Stimulated activated CD4-positive, alpha-beta T cell treated with anti-CD3 and anti-CD28 coated beads, Interleukin-1b, Interleukin-23, amount 100 ng/mL, for 4 hours (primary cell): Measurements from ENCODE around the gene ZNF516.
A peak's percentile ranks its signal among the peaks of the same experiment; 100 is the strongest.

ENCODE experiments used
- DNase-seq, 2 donors: peaks; one replicate each; pipeline ENCODE4 v3.0.0-alpha.2; 2020; ENCODE audit warnings: low read depth in 2 of 2

The ZNF516 gene

DNA sequence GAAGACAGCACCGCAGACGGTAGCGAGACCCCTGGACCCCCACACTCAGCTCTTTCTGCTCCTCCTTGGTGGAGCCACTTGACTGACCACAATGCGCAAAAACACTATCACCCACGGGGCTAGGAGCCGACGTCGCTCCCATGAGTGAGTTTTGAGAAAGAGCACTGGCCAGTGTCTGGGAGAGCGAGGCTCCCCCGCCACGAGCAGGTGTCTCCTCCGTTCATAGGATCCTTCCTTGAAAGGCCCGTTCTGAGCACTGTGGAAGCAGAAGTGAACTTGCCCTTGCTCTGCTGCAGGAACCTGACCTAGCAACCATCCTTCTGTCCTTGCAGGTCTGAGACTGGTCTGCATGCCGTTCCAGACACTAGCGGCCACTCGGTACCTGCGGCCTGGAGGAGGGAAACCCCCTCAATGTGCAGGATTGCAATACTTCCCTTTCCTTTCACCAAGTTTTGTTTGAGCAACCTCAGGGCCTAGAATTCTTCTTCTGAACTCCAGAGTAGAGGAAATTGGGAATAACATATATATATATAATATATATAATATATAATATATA lies 12.9 kb upstream of the ZNF516 start:
- DNase-seq, result no peak

DNA sequence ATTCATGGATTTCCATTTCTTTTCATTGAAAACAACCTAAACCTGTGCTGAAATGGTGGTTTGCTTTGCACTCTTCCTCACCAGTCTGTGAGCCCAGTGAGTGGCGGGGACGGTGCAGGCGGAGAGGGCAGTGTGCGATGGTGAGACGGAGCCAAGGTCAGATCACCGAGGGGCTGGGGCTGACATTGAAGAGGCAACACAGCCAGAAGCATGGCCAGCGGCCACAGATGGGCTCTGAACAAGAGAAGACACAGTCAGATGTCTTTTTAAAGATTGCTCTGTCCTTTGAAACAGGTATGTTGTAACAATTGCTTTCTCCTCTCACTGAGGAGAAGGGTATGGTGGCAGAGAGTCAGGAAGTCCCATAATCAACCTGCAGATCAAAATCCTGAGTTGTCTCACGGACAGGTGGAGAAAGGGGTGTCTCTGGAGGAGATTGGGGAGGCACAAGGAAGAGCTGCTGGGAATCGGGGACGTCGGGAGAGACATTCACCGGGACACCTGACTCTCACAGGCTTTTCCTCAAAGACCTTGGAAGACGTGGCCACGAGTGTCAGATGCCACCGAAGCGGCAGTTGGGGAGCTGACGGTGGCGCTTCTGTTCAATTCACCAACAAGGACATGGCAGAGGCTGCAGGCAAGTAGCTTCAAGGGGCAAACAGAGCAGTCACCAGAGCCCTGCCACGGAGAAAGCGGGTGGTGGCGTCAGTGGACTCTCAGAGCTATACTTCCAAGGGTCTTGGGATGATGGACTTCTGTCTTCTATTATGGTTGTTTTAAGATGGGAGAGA lies 12.1 kb upstream of the ZNF516 start:
- DNase-seq, result no peak

DNA sequence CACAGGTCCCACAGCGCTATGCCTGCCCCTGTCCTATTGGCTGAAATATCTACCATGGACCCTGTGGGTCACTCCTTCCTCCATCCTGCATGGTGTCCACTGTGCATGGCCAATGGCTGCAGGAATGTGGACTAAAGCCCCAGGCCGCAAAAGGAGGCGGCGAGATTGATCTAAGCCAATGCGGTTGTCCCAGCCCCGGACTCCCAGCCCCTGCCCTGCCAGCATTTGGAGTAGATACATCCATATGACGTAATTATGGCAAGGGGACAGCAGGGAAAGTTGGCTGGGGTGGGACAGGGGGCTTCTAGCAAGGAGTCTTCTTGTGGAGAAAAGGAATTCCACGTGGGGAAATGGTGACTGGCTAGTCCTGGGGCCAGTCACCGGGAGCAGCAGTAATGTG lies 11.4 kb upstream of the ZNF516 start:
- DNase-seq, result no peak

DNA sequence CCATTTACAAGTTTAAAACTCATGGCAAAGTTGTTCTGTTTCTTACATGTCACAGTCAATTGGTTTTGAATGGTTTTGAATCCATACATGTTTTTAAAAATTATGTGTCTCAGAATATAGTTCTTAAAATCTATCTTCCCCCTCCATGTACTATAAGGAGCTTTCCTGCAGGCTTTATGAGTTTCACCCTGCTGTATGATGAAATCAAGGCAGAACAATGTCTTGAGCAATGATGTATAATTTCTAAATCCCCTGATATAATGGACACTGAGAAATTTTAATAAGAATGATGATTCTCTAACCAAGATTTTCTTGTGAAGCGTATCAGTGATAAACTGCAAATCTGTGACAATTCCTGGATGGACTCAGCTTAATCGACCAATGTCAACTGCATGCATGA lies 10.6 kb upstream of the ZNF516 start:
- DNase-seq, result no peak

DNA sequence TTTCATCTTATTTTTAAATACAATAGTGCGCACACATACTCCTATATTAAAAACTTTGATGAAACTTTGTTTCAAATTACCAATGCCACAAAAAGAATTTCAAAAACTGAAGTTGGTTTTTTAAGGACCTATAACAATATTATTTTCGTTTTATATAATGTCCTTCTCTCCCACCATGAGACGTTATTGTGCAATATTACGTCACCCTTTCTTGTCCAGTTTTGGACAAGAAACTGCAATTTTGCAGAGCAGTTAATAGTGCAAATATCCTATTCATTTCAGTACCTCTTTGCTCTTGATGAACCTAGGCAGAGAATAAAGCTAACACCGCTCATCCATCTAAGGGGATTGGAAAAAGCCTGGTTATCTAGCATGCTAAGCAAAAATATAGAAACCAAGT lies 9.7 kb upstream of the ZNF516 start:
- no peak for DNase-seq

DNA sequence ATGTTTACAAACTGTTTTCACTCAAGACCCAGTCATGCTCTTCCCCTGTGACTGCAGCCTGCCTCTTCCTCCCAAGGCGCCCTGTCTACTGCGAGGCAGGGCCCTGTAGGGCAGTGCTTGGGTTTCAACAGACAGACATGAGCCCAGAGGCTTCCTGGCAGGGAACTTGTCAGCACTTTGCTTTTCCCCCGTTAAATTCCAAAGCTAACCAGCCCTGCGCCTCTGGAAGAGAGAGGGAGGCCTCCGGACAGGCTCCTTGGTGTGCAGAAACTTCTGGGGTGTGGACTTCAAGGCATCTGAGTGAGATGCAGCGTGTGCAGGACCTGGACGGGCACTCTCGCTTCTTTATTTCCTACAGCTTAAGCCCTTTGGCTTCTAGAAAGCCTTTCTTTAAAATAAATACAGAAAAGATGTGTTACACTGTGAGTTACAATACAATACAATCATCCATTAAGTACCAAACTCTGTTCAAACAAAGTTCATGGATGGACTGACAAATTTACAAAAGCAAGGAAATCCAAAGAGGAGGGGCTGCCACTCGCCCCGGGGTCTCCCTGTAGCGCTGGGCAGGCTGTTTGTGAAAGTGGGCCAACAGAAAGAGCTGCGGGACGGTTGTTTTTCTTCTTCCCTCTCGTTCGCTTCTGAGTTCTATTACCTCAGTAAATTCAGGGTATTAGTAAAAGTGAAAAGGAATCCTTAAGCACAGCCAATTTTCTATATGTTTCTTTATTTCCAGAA lies 8.8 kb upstream of the ZNF516 start:
- DNase-seq, result no peak

DNA sequence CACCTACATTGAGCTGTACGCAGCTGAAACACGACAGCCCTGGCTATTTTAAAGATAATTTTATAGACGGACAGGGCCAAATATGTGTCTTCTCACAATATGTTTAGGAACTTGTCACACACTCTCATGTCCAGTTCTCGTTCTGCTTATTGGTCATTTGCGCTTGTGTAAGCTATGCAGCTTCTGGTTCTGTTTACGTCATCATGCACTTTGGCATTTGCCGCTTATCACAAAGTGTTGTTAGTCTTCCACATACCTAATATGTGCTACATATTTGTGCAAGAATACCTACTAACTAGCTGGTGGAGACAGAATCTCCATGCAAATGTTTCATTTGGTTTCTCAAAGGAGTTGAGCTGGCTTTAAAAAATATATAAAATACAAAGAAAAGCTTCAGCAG lies 7.5 kb upstream of the ZNF516 start:
- DNase-seq, result no peak

DNA sequence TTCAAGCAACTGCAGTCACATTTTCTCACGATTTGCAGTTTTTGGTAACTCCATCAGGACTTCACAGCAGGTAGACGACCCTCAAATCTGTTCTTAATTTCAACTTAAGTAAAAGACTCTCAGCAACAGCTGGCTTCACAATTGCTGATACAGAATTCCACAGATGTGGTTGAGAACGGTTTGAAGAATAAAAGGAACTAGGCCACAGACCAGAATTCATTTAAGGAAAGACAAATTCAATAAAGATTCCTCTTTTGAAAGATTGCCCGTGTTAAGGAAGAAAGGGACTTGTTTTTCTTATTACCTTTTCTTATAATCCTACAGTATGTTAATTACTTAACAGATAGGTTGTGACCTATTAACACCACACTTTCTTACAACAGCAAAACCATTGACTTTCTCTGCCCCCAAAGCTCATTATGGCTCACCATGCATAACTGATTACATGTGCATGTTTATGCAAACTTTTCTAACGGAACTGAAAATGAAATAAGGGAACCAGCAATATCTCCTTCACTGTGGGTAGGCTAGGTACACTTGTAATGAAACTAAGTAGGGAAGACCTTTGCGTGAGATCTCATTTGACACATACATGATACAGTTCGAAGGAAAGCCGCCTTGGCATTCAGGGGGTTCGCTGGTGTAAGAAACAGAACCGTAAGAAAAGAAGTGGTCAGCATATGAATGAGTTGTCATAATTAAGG lies 4.7 kb upstream of the ZNF516 start:
- DNase-seq, result no peak

DNA sequence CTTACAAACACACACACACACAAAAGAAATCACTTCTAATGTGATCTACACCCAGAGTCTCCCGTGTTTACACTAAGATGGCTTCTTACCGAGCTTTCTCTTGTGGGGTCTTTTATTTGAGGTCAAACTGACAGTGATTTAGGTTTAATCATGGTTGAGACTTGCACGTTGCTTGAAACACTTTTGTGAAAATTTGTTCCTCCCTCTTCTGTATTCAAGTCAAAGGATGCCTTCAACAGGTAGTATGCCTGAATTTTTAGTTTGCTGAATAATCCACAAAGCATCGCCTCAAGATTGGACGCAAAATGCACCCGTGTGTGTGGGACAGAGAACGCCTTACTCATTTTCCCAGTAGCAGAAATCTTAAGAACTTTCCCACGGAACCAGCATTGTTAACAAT lies 4.0 kb upstream of the ZNF516 start:
- DNase-seq, result no peak

DNA sequence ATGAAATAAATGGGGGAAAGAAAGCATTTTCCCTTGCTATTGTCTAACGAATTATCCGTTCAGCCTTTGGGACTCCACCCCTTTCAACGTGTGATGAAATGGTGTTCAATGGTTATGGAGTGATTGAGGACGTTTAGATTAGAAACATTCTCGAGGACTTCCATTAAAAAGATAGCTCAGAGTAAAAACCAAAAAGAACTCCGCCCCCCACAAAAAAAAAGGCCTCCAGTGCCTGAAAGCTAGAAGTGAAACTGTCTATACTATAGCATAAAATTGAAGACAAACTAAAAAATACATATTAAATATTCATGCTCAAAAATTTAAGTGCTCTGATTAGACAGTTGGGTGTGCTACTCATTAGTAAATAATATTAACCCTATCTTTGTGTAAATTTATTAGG lies 3.0 kb upstream of the ZNF516 start:
- DNase-seq, result no peak

DNA sequence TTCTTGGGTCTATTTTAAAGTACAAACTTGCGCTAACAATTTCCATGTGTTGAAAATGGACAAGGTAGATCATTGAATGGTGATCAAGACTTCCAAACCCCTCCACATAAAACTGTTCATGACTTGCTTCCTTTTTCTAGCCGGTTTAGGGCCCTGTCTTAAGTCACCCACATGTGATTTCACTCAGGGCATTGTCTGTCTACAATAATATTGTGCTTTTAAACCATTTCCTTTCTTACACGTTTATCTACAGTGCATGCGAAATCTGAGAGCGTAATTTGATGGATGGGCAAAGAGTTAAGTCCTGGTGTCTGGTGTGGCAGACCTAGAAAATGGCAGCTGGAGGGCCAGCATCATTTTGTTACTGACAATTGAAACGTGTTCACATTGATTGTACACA lies 2.0 kb upstream of the ZNF516 start:
- DNase-seq, result no peak

DNA sequence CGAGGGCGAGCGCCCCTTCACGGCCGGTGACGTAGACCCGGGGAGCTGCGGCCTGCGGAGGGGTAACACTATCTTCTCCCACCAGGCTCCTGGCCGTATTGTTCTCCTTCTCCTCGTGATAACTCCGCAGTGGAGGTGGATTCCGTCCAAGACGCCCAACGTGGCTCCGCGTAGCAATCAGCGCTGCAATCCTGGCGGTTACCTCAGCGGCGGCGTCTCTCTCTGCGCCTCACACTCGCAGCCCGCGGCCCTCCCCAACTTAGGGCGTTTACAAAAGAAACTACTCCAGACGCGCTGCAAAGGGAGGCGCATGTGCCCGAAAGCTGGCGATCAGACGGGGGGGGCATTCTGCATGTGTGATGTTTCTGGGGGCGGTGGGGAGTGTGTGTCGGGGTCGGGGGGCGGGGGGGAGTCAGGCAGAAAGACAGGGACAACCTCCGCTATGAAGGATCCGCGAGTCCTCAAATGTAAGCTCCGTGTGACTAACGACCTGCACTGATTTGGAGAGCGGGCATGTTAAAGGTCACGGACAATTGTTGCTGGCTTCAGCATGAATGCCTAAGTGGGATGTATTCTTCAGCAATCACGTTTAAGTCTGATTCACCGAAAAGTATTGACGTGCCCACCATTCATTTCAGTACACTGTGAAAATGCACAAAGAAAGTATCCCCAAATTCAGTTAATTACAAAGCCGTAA lies 1.3 kb upstream of the ZNF516 start:
- DNase-seq, result no peak

DNA sequence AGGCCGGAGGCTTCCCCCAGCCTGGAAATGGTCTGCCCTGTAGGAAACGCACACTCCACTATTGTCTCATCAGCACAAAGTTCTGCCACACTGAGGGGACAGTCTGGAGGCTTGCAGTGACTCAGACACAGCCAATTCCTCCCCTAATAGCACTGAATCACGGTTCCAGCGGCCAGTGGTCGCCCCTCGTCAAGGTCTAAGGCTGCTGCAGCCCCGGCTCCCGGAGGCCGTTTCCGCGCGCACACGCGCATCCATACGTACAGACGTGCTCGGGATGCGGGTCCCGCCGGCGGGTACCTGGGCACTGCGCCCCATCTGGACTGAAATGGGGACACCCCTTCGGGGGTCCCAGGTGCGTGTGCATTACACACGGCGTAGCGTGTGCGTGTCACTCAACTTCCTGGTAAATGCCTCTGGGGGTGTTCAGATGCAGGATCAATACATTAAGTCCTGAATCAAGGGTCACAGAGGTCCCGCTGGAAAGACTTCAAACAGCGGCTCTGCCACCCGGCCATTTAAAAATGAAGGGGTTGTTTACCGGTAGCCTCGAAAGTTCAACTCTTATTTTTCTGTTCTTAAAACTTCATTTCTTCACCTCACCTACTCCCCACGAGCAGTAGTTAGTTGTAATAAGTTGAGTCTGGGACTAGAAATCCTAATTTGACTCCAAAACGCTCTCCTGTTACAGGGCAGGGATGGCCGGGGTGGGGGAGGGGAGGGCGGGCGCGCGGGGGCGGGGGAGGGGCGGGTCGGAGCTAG lies 572 bp upstream of the ZNF516 start:
- no peak for DNase-seq

DNA sequence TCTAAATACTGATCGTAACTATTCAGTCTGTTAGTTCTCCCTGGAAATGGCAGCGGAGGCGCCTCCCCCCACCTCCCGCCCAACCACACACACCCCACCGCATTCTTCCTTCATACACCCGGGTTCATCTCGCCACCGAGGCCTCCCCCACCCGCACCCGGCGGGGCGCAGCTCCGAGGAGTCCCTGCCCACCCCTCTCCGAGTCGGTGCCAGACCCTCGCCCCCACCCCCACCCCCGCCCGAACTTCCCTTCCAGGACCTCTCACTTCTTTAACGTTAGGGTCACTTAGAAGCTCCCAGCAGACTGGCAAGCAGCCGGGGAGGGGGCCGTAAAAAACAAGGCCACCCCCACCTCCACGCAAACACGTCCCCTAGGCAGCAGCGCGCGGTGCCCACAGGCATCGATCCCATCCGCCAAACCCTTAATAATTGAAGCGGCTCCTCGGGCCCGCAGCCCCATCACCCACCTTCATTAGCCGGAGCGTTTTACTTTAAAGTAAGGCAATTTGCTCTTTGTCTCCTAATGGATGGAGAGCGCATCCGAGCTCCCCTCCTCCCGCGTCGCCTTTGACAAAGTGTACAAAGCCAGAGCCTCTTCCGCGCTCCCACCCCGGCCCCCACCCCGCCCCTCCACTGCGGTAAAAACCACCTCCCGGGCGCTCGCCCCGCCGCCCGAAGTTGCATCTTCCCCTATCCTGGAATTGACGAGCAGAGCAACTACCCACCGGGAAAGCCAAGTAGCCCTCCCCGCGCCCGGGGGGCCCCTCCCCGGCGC lies 624 bp downstream of the ZNF516 start:
- DNase-seq, result no peak

DNA sequence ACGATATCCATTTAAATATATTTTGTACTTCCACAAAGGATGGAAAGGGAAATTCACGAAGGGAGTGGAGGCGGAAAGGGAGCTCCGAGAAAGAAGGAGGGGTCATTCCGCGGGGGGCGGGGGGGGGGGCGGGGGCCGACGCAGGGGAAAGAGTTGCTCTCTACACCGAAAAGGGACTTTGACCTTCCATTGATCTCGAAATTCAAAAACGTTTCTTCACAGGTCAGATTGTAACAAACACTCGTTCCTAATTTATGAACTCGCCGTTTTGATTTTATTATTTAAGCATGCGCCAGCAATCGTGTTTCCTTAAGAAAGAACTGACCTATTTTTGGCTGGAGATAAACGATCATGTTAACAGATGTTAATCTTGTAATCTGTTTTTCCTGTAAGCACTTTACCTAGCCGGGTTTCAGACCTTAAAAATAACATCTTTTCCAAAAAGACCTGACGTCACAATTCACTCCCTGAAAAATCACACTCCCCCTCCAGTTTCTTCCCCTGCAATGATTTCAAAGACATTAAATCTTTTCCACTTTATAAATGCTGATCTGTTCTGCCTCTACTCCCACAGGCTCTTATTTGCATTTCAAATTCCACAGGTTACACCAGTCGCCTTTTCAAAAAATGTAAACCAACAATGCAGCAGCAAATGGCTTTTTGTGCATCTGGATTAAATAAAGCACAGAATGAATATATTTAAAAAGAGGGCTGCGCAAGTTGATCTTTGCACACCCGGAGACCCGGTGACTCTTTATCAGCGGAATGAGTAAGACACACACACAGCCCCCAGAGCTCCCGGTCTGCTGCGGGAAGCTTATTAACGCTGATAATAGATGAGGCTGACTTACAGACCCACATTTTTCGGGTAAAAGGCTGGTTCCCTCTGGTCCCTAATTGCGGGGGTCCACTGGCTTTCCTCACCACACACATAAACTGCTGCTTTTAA lies 1.6 kb downstream of the ZNF516 start:
- DNase-seq, result no peak

DNA sequence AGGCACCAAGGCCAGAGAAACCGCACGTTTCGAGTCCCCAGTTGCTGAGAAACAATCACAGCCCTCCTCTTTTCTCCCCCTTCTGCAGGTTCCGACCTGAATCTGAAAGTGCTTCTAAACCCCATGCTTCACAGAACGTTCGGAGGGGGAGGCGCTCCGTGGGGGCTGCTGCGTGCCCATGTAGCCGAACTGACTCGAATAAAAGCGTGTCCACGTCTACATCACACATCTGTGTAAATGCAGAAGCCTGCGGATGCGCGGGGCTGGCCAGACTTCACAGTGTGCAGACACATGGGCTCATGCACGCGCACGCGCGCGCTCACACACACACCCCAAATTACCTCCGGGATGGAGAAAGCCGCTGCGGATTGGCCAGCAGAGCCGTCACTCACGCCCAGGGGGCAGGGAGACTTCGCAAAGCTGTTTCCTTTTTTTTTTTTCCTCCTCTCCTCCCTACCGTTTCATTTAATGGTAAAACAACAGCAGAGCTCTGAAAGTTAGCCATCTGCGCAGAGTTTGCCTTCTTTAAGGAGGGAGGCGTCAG lies 2.3 kb downstream of the ZNF516 start:
- peak; percentile 98 to 100 for DNase-seq

DNA sequence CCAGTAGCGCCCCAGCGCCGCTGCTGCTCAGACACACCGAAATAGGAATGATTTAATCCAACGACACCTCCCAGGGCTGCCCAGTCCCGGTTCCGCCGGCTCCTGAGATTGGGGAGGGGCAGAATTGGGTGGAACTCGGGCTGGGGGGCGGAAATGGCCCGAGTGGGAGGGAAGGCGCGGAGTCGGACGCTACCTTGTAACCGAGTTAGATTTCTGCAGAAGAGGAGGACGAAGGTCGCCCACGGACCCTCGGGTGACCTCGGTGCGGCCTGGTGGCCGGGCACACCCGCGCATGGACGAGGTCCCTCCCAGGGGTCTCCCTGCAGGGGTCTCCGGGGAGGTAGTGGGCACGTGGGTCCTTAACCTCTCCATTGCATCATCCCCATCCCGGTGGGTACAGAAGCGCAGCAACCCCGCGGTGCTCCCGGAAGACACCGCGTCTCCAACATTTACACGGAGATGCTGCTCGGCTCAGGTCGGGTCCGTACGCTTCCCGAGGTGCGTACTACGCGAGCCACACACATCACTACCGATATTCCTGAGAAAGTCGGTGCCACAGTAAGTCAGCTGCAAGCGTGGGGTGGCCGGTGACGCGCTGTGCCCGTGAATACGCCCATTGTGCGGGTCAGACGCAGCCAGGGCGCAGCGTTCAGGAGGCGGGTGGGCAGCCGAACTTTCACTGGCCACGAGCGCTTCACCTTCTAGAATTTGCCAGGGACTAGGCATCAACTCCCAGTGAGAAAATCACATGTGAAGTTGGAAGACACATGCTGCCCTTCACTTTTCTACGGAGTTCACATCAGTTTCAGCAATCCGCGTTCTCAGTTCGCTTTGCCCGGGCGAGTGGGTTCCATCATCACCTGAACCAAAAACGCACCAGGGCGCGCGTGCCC lies 3.0 kb downstream of the ZNF516 start:
- DNase-seq, result peak in 1 of 2 donors; percentile 25

DNA sequence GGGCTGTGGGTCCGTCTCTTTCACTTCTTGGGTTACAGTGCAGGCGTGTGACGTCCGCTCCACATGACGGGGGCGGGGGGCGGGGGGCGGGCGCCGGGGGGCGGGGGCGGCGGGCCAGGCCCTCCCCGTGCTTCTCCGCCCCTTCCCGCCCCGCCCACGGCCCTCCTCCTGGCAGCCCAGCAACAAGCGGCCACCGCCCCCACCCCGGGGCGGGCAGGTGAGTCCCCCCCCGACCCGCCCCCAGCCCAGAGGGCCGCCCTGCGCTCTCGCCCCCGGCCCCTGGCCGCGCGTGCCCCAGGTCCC lies 3.6 kb downstream of the ZNF516 start:
- DNase-seq, result peak; percentile 67 to 72
